Right atrium auricular region (tissue), 2 donors: ENCODE results near the gene ALDH18A1. TPM values are rescaled to one million over a fixed set of nuclear protein-coding genes. Genes with fewer than 3 reads are reported as not detected.

Source experiments
- DNase-seq: peaks from one replicate; pipeline ENCODE4 v3.0.0-alpha.2; 2019; ENCODE audit warnings: low spot score
- H3K27ac ChIP-seq, 2 donors: fragments of 200-600 bp; sonication (generic); 1 replicate in 1 of 2; 2 replicates in 1 of 2; pipeline ENCODE4 v1.5.1; 2016 to 2019
- H3K27me3 ChIP-seq, 2 donors: fragments of 200-600 bp; sonication (generic); one replicate each; pipeline versions ENCODE4 v1.5.1 to v1.6.0; 2017 to 2019
- H3K36me3 ChIP-seq: fragments of 200-600 bp; sonication (generic); one replicate; pipeline ENCODE4 v1.5.1; 2016
- H3K4me1 ChIP-seq, 2 donors: fragments of 200-600 bp; sonication (generic); one replicate each; pipeline versions ENCODE4 v1.5.1 to v1.6.0; 2017 to 2019
- H3K4me3 ChIP-seq, 2 donors: fragments of 200-600 bp; sonication (generic); 1 replicate in 1 of 2; 2 replicates in 1 of 2; pipeline ENCODE4 v1.5.1; 2017 to 2019; ENCODE audit warnings: mild to moderate bottlenecking in 1 of 2, moderate library complexity in 1 of 2
- H3K9me3 ChIP-seq, 2 donors: fragments of 200-600 bp; sonication (generic); one replicate each; pipeline ENCODE4 v1.5.1; 2019
- CTCF ChIP-seq, 2 donors: fragments of 200-600 bp; sonication (generic); IDR thresholded peaks; one replicate each; pipeline ENCODE4 v1.5.1; 2019; ENCODE audit warnings: antibody characterized with exemption in 2 of 2
- total RNA-seq, 2 donors: library from RNA; depleted of rRNA; stranded (reverse); fragments of >200 nt; gene quantifications; one replicate each; pipeline ENCODE4 v1.1.0, GENCODE V29; 2016

ALDH18A1 gene
- total RNA-seq: 10 to 100 TPM; 13.7 to 17.6 TPM

- TF ChIP-seq CTCF (IDR thresholded peaks at IDR 0.05): no peak
- no peaks in the 10 kb centered on the region for H3K27me3 ChIP-seq
- H3K9me3 ChIP-seq: no peaks in the 10 kb centered on the region
- peak within 1 kb of the TSS; percentile 73 to 76 for H3K27ac ChIP-seq
- H3K4me1 ChIP-seq: peaks cover 0 to 11% of the 10 kb centered on the region in 2 donors
- H3K4me3 ChIP-seq: peak within 1 kb of the TSS; percentile 76 to 93
- peak; percentile 94 for DNase-seq
- H3K36me3 ChIP-seq: peaks cover 13% of the 10 kb centered on the region
These were observed at the start of gene ALDH18A1 for GRCh38 chr10:95656291-95657164. Gene ALDH18A1, minus strand, starts transcription at chr10:95656711. Its CDS starts 3,334 bp downstream, at chr10:95653377.

GRCh38 chr10:95698415-95698814, 41.9 kb upstream of the ALDH18A1 start:
- Histone ChIP-seq H3K9me3 (no peaks in the 10 kb centered on the region), H3K4me1 (peaks cover 0 to 5% of the 10 kb centered on the region in 2 donors), H3K4me3 (no peak overlapping the region), H3K36me3 (no peaks in the 10 kb centered on the region), H3K27me3 (no peaks in the 10 kb centered on the region), H3K27ac (no peak overlapping the region)
- DNase-seq: no peak
- no peak for TF ChIP-seq CTCF (IDR thresholded peaks at IDR 0.05)

- no peaks in the 10 kb centered on the region for H3K27me3 ChIP-seq
- peaks cover 0 to 14% of the 10 kb centered on the region in 2 donors for H3K4me1 ChIP-seq
- H3K9me3 ChIP-seq: no peaks in the 10 kb centered on the region
- no peak overlapping the region for H3K27ac ChIP-seq
- H3K36me3 ChIP-seq: no peaks in the 10 kb centered on the region
- TF ChIP-seq CTCF (IDR thresholded peaks at IDR 0.05): no peak
- no peak for DNase-seq
- no peak overlapping the region for H3K4me3 ChIP-seq
These were observed 40.9 kb upstream of the ALDH18A1 start for GRCh38 chr10:95697429-95697828.

- Histone ChIP-seq H3K9me3 (no peaks in the 10 kb centered on the region), H3K36me3 (no peaks in the 10 kb centered on the region), H3K27ac (no peak overlapping the region), H3K27me3 (no peaks in the 10 kb centered on the region), H3K4me1 (peaks cover 0 to 21% of the 10 kb centered on the region in 2 donors), H3K4me3 (no peak overlapping the region)
- no peak for TF ChIP-seq CTCF (IDR thresholded peaks at IDR 0.05)
- DNase-seq: no peak
These were observed 38.2 kb upstream of the ALDH18A1 start for GRCh38 chr10:95694665-95695064.

- H3K27me3 ChIP-seq: no peaks in the 10 kb centered on the region
- no peaks in the 10 kb centered on the region for H3K9me3 ChIP-seq
- no peaks in the 10 kb centered on the region for H3K36me3 ChIP-seq
- peak within 1 kb of the TSS; percentile 82 to 83 for H3K27ac ChIP-seq
- peak; percentile 96 to 97 for TF ChIP-seq CTCF (IDR thresholded peaks at IDR 0.05)
- peaks cover 0 to 21% of the 10 kb centered on the region in 2 donors for H3K4me1 ChIP-seq
- peak within 1 kb of the TSS; percentile 66 to 76 for H3K4me3 ChIP-seq
- DNase-seq: peak; percentile 99
These were observed 37.4 kb upstream of the ALDH18A1 start, which contains the start of gene TCTN3 for GRCh38 chr10:95693668-95694534. Gene TCTN3, minus strand, starts transcription at chr10:95693927. Its CDS starts 28 bp downstream, at chr10:95693899.
